Right renal cortex interstitium (tissue), 3 donors: ENCODE results near the gene SHISA9. TPM values are rescaled to one million over a fixed set of nuclear protein-coding genes. Genes with fewer than 3 reads are reported as not detected.

Experiments used
- DNase-seq, 3 donors: peaks; one replicate each; pipeline ENCODE4 v3.0.0-alpha.2; 2013; ENCODE audit warnings: low read depth in 3 of 3, low spot score in 2 of 3
- polyA plus RNA-seq, 3 donors: library from polyadenylated mRNA; unstranded; fragments of 120-200 nt; gene quantifications; one replicate each; pipeline ENCODE4 v1.2.1, GENCODE V29; 2013; ENCODE audit not compliant: insufficient read length in 3 of 3

Gene SHISA9
- polyA plus RNA-seq, 3 donors, result 3.5 to 5.4 (median 4.6) TPM

DNA sequence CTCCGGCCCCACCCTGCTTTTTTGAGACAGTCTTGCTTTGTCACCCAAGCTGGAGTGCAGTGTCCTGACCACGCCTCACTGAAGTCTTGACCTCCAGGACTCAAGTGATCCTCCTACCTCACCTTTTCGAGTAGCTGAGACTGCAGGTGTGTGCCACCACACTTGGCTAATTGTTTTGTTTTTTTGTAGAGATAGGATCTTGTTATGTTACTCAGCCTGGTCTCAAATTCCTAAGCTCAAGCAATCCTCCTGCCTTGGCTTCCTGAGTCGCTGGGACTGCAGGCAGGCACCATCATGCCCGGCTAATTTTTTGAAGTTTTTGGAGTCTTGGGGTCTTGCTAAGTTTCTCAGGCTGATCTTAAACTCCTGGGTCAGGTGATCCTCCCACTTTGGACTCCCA, 206.7 kb downstream of the SHISA9 start:
- DNase-seq, result no peak

- DNase-seq, result no peak
These were observed 207.8 kb downstream of the SHISA9 start for GRCh38 chr16:13109171-13109570.

- peak; percentile 3 to 39 (median 25) for DNase-seq
These were observed 208.9 kb downstream of the SHISA9 start for GRCh38 chr16:13110124-13110796.

- DNase-seq, result no peak
These were observed 210.3 kb downstream of the SHISA9 start for GRCh38 chr16:13111747-13112146.

DNA sequence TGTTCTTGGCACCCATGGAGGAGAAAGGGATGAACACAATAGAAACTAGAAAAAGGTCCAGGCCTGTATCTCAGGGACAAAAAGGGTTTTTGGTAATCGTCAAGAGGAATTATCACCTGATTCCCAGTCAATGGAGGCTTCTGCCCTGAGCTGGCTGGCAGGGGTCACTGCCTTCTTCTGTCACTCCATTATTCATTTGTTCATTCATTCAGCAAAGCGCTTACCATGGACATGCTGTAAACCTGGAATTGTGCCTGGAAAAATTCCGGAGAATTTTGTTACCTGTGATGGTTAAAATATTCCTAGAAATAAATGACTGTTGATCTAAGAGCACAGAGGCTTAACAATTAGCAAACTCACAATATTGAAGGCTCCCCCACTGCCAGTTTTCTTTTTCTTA, 212.3 kb downstream of the SHISA9 start:
- DNase-seq, result no peak

DNA sequence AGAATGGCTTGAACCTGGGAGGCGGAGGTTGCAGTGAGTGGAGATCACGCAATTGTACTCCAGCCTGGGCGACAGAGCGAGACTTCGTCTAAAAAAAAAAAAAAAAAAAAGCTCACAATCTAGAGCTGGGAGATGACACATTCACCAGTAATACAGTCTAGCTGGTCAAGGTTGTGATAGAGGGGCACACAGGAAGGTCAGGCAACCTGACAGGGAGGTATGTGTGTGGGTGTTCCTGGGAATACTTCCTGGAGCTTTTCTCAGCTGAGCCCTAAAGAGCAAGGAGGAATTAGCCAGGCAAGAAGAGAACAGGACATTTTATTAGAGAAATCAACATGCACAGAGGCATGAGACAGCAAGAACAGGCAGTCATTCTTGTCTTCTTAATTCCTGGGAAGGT, 216.7 kb downstream of the SHISA9 start:
- no peak for DNase-seq

- DNase-seq, result no peak
These were observed 218.7 kb downstream of the SHISA9 start for GRCh38 chr16:13120091-13120490.

- no peak for DNase-seq
These were observed 219.2 kb downstream of the SHISA9 start for GRCh38 chr16:13120557-13120956.

DNA sequence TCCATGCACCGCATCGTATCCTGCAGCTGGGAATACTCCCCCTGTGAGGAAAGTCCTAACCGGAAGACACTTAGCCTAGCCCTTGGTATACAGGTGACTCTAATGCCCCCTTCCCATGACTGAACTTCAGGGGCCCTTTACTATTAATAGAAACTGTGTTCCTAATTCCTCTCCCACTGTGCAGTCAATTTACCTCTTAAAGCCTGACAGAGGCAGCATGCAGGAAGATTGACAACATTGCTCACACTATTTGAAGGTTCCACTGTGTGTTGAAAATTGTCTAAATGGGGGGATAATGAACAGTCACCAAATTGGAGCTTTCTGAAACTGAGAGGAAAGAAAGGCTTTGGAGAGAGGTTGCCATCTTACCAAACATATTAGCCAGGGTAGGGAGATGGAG, 222.6 kb downstream of the SHISA9 start:
- DNase-seq, result no peak

DNA sequence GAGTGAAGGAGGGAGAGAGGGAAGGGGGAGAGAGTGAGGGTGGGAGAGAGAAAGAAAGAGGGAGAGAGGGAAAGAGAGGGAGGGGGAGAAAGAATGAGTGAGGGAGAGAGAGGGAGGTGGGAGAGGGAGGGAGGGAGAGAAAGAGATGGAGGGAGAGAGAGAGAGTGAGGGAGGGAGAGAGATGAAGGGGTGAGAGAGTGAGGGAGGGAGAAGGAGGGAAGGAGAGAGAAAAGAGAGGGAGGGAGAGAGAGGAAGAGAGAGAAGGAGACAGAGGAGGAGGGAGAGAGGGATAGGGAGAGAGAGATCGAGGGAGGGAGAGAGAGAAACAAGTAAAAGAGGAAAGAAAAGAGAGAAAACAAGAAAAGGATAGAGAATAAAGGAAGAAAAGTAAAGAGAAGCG, 225.7 kb downstream of the SHISA9 start:
- no peak for DNase-seq

DNA sequence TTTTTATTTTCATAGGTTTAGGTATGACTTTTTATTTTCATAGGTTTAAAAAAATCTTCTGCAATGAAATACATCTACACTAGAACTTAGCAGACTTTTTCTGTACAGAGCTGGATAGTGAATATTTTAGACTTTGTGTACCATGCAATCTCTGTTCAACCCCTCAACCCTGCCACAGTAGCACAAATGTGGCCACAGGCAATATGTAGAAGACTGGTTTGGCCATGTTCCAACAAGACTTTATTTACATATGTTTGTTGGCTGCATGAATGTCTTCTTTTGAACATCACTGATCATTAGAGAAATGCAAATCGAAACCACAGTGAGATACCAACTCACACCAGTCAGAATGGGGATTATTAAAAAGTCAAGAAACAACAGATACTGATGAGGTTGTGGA, 229.2 kb downstream of the SHISA9 start:
- no peak for DNase-seq

DNA sequence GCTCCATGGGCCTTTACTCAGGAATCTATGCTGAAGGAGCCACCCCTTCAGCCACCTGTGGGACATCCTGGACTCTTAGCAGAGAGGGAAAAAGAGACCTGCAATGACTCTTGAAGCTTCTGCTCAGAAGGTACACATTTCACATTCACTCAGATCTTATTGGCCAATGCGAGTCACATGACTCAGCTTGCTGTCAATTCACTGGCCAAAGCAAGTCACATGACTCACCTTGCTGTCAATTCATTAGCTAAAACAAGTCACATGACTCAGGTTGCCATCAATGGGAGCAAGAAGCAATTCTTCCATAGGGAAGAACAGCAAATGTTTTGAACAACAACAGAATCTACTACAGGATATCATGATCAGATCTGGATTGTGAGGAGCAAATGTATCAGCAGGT, 233.4 kb downstream of the SHISA9 start:
- DNase-seq, result no peak

DNA sequence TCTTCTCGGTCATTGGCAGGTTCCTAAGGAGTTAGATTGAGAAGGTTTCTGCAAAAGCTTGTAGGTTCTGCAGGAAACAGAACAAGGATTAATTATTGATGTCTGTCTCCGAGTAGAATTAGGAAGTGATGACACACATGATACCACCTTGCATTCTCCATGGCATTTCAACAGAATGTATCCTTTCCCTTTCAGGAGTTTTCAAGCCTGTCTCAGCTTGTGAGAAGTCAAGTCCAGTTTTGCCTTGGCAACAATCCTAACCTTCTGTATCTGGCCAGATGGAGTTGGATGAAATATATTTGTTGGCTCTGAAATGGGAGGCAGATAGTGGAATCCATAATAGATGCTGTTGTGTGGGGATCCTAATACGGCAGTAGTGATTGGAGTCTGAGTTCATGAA, 235.5 kb downstream of the SHISA9 start:
- DNase-seq, result no peak

DNA sequence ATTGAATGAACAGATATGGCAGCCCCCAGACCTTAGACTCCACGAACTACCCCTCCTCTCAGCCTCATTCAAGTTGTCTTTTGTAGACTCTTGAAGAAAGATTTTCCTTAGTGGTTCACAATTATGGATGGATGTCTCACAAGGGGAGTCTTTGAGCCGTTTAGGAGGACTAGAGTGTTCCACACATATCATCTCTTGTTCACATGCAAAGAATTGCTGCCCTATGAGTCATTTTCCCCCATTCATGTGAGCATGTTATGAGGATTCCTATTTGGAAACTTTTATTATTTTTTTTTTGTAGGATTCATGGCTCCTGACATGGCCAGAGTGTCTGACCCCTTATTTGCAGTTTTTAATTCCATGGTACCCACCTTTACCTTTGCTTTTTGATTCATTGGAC, 237.1 kb downstream of the SHISA9 start:
- DNase-seq, result no peak

DNA sequence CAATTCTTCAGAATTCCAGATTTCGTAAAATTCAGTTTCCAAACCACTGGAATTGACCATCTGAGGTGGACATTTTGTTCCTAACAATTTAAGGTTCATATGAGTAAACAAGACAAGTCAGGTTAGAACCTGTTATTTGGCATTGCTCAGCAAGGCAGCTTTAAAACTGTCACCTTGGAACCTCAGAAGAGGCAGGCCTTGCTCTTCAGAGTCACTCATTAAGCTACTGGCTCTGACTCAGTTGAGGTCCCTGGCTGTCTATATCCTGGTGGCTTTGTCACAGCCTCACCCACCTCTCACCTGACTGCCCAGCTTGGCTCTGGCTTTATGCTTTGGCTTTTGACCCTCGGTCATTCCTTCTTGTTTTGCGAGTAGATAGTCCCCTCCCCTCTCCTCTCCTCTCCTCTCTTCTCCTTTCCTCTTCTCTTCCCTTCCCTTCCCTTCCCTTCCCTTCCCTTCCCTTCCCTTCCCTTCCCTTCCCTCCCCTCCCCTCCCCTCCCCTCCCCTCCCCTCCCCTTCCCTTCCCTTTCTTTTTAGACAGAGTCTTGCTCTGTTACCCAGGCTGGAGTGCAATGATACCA, 238.4 kb downstream of the SHISA9 start:
- DNase-seq, result no peak

- DNase-seq, result no peak
These were observed 242.2 kb downstream of the SHISA9 start for GRCh38 chr16:13143551-13143950.

DNA sequence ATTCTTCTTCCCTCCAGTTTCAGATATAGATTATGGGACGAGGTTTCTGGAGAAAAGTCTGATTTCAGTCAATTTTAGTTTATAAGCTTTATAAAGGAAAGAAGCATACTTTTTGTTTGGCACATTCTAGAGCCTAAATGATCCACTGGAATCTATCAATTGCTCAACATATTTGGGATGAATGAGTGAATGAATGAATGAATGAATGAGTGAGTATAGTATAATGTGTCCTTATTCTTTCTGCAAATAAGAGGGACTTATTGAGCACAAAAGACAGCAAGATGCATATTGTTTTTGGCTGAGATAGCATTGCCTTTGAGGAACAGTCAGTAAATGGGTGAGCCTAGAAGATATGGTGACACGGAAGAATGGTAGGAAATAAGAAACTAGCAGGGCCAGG, 245.4 kb downstream of the SHISA9 start:
- DNase-seq, result no peak

DNA sequence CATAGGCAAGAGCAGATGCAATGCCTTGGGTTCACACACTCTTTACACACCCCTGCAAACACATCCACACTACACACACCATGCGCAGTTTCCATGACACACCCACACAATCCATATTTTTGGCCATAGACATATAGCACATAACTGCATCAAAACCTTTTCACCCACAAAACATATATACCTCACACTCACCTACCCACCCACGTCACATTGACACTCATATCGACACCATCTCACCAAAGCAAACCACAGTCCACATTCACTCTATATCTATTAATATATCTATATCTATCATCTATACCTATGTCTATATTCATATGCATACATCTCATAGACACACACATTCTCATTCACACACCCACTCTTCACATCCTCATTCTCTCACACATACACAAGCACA, 246.9 kb downstream of the SHISA9 start:
- DNase-seq, result no peak

- no peak for DNase-seq
These were observed 247.4 kb downstream of the SHISA9 start for GRCh38 chr16:13148836-13149235.

- no peak for DNase-seq
These were observed 248.9 kb downstream of the SHISA9 start for GRCh38 chr16:13150181-13150885.

DNA sequence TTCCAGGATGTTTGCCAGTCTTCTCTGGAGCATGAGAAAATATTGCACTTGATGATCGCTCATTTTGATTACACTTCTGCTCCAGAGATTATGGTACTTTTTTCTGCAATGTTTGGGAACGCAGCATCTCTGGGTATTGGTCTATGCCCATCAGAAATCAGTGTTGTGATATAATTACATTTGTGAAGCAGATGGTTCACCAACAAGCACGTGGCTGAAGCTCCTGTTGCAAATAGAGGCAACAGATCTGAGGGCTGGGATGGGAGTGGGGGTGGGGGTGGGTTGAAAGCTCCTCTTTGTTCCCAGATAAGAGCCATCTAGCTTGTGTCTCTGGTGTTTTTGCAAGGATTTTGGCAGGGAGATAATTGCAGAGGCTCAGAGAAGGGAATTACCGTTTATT, 252.3 kb downstream of the SHISA9 start:
- no peak for DNase-seq

DNA sequence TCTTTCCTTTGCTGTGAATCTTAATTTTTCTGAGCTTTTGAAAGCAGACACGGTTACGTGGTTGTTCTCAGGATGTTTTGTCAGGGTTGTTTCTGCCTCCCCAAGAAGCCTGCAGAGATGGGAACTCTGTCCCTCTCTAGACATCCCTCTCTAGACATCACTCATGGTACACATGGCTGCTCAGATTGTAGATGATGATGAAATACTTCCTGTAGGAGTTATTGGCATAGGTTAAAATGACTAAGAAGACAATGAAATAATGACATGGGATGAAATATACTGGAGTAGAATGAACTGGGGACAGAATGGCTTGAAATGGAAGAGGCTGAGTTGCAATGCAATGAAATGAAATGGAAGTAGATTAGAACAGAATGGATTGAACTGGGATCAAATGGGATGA, 253.4 kb downstream of the SHISA9 start:
- no peak for DNase-seq
